ENCODE results near the gene SEMA5B.
A peak's percentile ranks its signal among the peaks of the same experiment; 100 is the strongest.

- TF ChIP-seq IRF3 (IDR thresholded peaks at IDR 0.05; ENCODE audit: low read depth, low read length) (no peak), FOXM1 (IDR thresholded peaks at IDR 0.05; ENCODE audit: low read depth) (no peak), FOXJ3 (CRISPR knock-in tag; IDR thresholded peaks at IDR 0.05) (no peak), CTCF (IDR thresholded peaks at IDR 0.05) (no peak), RFX5 (IDR thresholded peaks at IDR 0.05; ENCODE audit: low read length) (no peak), SIN3A (IDR thresholded peaks at IDR 0.05; ENCODE audit: borderline replicate concordance, low read depth, low read length) (no peak), ZBTB33 (IDR thresholded peaks at IDR 0.05; ENCODE audit: borderline replicate concordance, low read depth) (no peak), TAF1 (IDR thresholded peaks at IDR 0.05; ENCODE audit: borderline replicate concordance, low read depth, low read length) (no peak), EP300 (IDR thresholded peaks at IDR 0.05; ENCODE audit: borderline replicate concordance in 1 of 2, low read depth in 1 of 2, low read length in 1 of 2) (peak; percentile 17 to 70; a peak in 2 of 4 replicates), GABPA (IDR thresholded peaks at IDR 0.05; ENCODE audit: low read depth) (no peak), JUND (IDR thresholded peaks at IDR 0.05) (peak; percentile 92), RCOR1 (IDR thresholded peaks at IDR 0.05; ENCODE audit: low read length) (no peak)
- TF ChIP-seq, protein P1, sequence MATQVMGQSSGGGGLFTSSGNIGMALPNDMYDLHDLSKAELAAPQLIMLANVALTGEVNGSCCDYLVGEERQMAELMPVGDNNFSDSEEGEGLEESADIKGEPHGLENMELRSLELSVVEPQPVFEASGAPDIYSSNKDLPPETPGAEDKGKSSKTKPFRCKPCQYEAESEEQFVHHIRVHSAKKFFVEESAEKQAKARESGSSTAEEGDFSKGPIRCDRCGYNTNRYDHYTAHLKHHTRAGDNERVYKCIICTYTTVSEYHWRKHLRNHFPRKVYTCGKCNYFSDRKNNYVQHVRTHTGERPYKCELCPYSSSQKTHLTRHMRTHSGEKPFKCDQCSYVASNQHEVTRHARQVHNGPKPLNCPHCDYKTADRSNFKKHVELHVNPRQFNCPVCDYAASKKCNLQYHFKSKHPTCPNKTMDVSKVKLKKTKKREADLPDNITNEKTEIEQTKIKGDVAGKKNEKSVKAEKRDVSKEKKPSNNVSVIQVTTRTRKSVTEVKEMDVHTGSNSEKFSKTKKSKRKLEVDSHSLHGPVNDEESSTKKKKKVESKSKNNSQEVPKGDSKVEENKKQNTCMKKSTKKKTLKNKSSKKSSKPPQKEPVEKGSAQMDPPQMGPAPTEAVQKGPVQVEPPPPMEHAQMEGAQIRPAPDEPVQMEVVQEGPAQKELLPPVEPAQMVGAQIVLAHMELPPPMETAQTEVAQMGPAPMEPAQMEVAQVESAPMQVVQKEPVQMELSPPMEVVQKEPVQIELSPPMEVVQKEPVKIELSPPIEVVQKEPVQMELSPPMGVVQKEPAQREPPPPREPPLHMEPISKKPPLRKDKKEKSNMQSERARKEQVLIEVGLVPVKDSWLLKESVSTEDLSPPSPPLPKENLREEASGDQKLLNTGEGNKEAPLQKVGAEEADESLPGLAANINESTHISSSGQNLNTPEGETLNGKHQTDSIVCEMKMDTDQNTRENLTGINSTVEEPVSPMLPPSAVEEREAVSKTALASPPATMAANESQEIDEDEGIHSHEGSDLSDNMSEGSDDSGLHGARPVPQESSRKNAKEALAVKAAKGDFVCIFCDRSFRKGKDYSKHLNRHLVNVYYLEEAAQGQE (IDR thresholded peaks at IDR 0.05; ENCODE audit: low read depth, low read length), result no peak
Measured at GRCh38 chr3:122974764-122975162, 52.8 kb downstream of the SEMA5B start.
